Subcutaneous adipose tissue (tissue), 4 donors: ENCODE results near the gene NUDT3. TPM values are rescaled to one million over a fixed set of nuclear protein-coding genes. Genes with fewer than 3 reads are reported as not detected.

ENCODE experiments used
- total RNA-seq, 4 donors: library from RNA; depleted of rRNA; stranded (reverse); fragments of >200 nt; gene quantifications; one replicate each; pipeline ENCODE4 v1.1.0, GENCODE V29; 2016
- TF ChIP-seq, protein P1 (sequence below): fragments of 450-650 bp; IDR thresholded peaks from one replicate; pipeline ENCODE4 v1.5.1; 2016; ENCODE audit warnings: low read depth, mild to moderate bottlenecking, control low read depth, antibody characterized with exemption, moderate library complexity

The NUDT3 gene
- total RNA-seq, 4 donors from 2014 or later: 27.2 to 33.5 (median 30.5) TPM

DNA sequence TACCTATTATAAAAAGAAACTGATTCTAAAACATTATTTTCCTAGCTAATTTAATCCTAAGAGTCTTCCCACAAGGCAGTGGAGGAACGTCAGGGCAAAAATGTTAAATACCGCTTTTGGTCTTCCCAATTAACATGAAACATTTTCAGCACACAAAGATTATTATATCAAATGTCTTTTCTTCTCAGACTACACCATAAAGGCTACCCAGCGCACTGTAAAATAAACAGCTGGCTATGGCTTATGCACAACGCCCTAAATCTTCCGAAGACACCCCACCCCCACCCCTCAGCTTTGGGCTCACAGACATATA is 1.0 kb downstream of the NUDT3 start:
- TF ChIP-seq, protein P1, sequence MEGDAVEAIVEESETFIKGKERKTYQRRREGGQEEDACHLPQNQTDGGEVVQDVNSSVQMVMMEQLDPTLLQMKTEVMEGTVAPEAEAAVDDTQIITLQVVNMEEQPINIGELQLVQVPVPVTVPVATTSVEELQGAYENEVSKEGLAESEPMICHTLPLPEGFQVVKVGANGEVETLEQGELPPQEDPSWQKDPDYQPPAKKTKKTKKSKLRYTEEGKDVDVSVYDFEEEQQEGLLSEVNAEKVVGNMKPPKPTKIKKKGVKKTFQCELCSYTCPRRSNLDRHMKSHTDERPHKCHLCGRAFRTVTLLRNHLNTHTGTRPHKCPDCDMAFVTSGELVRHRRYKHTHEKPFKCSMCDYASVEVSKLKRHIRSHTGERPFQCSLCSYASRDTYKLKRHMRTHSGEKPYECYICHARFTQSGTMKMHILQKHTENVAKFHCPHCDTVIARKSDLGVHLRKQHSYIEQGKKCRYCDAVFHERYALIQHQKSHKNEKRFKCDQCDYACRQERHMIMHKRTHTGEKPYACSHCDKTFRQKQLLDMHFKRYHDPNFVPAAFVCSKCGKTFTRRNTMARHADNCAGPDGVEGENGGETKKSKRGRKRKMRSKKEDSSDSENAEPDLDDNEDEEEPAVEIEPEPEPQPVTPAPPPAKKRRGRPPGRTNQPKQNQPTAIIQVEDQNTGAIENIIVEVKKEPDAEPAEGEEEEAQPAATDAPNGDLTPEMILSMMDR: no peak

DNA sequence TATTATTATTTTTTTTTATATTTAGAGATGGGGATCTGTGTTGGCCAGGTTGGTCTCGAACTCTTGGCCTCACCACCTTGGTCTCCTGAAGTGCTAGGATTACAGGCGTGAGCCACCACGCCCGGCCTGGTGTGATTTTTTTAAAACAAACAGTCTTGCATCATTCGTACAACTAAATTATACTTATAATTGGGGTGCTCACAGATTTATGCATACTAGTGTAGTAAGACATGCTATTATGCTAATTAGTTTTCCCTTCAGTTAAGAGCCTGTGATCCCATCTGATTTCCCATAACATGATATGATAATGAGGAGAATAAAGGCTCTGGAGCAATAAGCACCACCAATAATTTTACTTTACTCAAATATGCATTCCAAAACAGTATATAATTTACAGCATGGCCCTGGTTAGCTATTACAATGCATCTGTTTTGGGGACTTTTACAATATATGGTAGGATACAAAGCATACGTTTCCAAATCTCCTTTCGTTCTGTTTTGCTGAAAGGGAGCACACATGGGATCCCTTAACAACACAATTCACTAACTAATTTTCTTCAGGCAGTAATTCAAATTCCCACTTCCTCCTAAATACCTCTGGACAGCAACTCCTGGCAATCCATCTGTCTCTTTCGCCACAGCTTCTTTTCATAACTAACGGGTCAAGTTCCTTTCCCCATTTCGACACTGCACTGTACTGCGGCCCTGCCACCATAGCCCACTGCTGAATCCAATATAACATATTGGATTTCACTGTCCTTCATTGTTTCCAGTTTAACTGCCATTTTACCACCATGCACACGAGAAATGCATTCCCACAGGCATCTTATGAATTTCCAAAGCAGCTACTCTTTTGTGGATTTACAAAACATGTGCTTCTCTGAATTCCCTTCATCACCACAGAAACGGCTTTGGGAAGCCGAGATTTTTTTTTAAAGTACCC is 1.7 kb downstream of the NUDT3 start:
- TF ChIP-seq, protein P1: no peak

DNA sequence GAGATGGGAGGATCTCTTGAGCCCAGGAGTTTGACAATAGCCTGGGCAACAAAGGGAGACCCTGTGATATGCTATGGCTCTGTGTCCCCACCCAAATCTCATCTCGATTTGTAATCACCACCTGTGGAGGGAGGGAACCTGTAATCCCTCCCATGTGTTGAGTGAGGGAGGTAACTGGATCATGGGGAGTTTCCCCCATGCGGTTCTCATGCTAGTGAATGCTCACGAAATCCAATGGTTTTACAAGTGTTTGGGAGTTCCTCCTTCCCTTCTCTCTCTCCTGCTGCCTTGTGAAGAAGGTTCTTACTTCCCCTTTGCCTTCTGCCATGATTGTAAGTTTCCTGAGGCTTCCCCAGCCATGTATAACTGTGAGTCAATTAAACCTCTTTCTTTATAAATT is 3.4 kb downstream of the NUDT3 start:
- TF ChIP-seq, protein P1: no peak

DNA sequence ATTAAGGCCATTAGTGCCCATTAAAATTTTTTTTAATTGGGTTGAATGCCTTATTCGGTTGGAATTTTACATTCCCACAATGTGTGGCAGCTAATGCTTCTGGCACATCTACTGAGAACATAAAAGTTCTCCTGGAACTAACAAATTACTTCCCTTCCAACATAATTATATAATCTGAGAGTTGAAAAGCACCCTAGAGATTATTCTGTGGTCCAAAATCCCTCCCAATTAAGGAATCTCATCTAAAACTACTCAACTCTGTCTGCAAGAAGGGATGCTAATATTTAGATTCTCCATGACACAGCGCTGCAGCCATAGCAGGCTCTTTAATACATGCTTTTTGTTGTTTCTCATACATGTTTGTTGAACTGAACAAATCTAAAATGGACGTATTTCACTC is 4.0 kb downstream of the NUDT3 start:
- TF ChIP-seq, protein P1: no peak

DNA sequence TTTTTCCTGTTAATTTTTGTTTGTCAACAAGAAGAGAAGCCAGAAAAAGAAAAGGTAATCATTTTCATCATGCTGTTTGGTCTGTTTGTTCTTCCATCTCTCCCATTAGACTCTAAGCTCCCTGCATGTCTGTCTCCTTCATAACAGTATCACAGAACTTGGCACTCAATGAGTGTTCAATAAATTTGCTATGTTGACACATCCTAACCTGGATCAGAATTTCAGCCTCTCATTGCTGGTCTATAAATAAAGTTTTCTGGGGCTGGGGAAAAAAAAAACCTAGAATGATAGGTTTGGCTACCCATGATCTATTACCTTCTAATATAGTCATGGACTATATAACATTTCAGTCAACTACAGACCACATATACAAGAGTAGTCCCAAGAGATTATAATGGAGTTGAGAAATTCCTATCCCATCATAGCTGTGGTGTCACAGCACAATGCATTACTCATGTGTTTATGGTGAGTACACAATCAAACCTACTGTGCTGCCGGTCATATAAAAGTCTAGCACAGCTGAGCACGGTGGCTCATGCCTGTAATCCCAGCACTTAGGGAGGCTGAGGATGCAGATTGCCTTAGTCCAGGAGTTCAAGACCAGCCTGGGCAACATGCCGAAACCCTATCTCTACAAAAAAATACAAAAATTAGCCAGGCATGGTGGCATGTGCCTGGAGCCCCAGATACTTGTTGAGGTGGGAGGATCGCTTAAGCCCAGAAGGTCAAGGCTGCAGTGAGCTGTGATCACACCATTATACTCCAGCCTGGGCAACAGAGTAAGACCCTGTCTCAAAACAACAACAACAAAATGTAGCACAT is 5.9 kb downstream of the NUDT3 start:
- TF ChIP-seq, protein P1: no peak

DNA sequence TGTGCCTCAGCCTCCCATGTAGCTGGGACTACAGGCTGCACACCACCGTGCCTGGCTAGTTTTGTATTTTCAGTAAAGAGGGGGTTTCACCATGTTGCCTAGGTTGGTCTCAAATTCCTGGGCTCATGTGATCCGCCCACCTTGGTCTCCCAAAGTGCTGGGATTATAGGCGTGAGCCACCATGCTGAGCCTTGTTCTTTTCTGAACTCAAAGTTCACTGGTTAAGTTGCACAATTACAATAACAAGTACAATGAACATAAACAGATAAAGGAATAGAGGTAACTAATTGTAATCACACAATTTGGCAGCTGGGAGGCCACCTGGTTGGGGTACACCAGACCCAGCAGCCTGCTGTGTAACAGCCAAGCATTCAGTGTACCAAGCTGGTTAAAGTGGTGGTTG is 6.7 kb downstream of the NUDT3 start:
- TF ChIP-seq, protein P1: no peak

DNA sequence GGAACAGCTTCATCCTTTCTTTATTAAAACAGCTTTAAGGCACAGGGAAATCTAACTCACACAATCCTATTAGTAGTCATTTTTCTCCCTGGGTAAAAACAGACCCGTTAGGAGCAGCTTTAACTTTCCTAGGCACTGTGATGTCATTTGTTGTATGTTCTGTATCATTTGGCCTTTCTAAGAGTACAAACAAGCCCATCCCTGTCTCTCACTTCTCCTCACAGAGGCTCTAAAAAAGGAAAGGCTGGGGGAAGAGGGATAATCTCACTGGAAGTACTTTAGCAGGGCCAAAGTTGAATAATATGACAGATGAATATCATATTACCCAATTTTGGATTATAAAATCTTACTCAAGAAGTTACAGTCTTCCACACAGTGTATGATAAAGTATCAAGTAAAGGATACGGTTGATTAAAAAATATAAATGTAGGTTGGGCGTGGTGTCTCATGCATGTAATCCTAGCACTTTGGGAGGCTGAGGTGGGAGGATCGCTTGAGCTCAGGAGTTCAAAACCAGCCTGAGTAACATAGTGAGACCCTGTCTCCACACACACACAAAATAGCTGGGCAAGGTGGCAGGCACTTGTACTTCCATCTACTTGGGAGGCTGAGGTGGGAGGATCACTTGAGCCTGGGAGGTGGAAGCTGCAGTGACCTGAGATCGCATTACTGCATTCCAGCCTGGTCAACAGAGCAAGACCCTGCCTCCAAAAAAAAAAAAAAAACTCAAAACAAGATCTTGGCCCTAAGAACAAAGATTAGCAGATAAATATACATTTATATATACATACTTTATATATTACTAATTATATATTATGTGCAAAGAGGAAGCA is 7.9 kb downstream of the NUDT3 start:
- TF ChIP-seq, protein P1: no peak
